ENCODE data around the gene PNISR. TPM values are rescaled to one million over a fixed set of nuclear protein-coding genes. Genes with fewer than 3 reads are reported as not detected.

Gene PNISR
- total RNA-seq, 4 donors from 2014 or later: 52.3 to 101 (median 56.5) TPM

GRCh38 chr6:99384507-99384906 lies 40.6 kb downstream of the PNISR start:
- no peak for DNase-seq (ENCODE audit: low spot score in 2 of 2)
- TF ChIP-seq CTCF (IDR thresholded peaks at IDR 0.05) (no peak), POLR2A (IDR thresholded peaks at IDR 0.05) (no peak)
- H3K4me3 ChIP-seq (ENCODE audit: low read depth, poor library complexity, severe bottlenecking): no peak overlapping the region
- 94 to 95% methylated on average over 3 of the region's 3 CpGs for WGBS, 2 donors
- intact Hi-C loops (cut with DNase I; ENCODE audit: low total_unique reads): no loop called here

GRCh38 chr6:99378636-99379035 lies 46.5 kb downstream of the PNISR start:
- intact Hi-C loops (cut with DNase I; ENCODE audit: low total_unique reads): no loop called here

GRCh38 chr6:99369533-99369932 lies 55.6 kb downstream of the PNISR start:
- intact Hi-C loops (cut with DNase I; ENCODE audit: low total_unique reads): no loop called here
- TF ChIP-seq CTCF (IDR thresholded peaks at IDR 0.05) (no peak), POLR2A (IDR thresholded peaks at IDR 0.05) (no peak)
- no peak overlapping the region for H3K4me3 ChIP-seq (ENCODE audit: low read depth, poor library complexity, severe bottlenecking)
- no peak for DNase-seq (ENCODE audit: low spot score in 2 of 2)

More at GRCh38 chr6:99378636-99379035, 46.5 kb downstream of the PNISR start:
- no peak for DNase-seq (ENCODE audit: low spot score in 2 of 2)
- TF ChIP-seq POLR2A (IDR thresholded peaks at IDR 0.05): no peak
- no peak for TF ChIP-seq CTCF (IDR thresholded peaks at IDR 0.05)
- H3K4me3 ChIP-seq (ENCODE audit: low read depth, poor library complexity, severe bottlenecking): no peak overlapping the region

DNA sequence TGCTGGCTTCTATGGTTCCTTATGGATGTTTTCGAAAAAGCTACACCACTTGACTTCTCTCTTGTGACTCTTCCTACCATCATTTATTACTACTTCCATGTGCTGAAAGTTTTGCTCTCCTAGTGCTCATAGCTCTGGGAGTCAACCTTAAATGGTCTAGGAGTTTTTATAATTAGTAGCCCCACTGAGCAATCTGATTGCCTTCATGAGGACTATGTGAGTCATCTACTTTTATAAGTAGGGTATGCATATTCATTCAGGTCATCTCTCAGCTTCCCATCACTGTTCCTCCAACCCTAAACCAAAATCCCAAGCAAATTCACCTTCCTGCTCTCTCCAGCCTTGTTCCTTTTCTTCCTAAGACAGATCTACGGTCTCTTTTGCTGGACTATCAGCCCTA lies 58.3 kb downstream of the PNISR start:
- no peak for TF ChIP-seq CTCF (IDR thresholded peaks at IDR 0.05)
- TF ChIP-seq POLR2A (IDR thresholded peaks at IDR 0.05): no peak
- intact Hi-C loops (cut with DNase I; ENCODE audit: low total_unique reads): no loop called here
- 97 to 98% methylated on average over 2 of the region's 2 CpGs for WGBS, 2 donors

DNA sequence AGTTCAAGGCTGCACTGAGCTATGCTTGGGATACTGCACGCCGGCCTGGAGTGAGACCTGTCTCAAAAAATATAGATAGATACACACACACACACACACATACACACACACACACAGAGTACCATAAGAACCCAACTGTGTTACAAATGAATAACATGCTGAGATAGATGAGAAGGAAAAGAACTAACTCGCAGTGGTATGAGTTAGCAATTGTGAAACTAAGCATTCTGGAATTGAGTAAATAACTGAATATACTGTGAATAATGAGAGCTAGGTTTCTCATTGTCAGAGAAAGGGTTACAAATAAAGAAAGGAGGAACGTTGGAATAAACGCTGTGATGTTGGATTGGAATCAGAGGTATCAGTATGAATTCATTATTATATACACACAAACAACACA lies 61.1 kb downstream of the PNISR start:
- no peak for DNase-seq (ENCODE audit: low spot score in 2 of 2)
- intact Hi-C loops (cut with DNase I; ENCODE audit: low total_unique reads): no loop called here
- no peak overlapping the region for H3K4me3 ChIP-seq (ENCODE audit: low read depth, poor library complexity, severe bottlenecking)
- TF ChIP-seq CTCF (IDR thresholded peaks at IDR 0.05): no peak
- TF ChIP-seq POLR2A (IDR thresholded peaks at IDR 0.05): no peak
- 84 to 88% methylated on average over 5 of the region's 5 CpGs for WGBS, 2 donors

More for the DNA sequence above, 58.3 kb downstream of the PNISR start:
- no peak for DNase-seq (ENCODE audit: low spot score in 2 of 2)
- H3K4me3 ChIP-seq (ENCODE audit: low read depth, poor library complexity, severe bottlenecking): no peak overlapping the region

- no peak for DNase-seq (ENCODE audit: low spot score in 2 of 2)
- 89 to 100% methylated on average over 1 of the region's 1 CpG for WGBS, 2 donors
- intact Hi-C loops (cut with DNase I; ENCODE audit: low total_unique reads): no loop called here
- no peak overlapping the region for H3K4me3 ChIP-seq (ENCODE audit: low read depth, poor library complexity, severe bottlenecking)
- TF ChIP-seq POLR2A (IDR thresholded peaks at IDR 0.05) (no peak), CTCF (IDR thresholded peaks at IDR 0.05) (no peak)
These were observed 62.3 kb downstream of the PNISR start for GRCh38 chr6:99362678-99363268.

Data from lower leg skin (tissue), 4 donors.